Transverse colon (tissue), 4 donors: ENCODE results near the gene NOCT. TPM values are rescaled to one million over a fixed set of nuclear protein-coding genes. Genes with fewer than 3 reads are reported as not detected.
A peak's percentile ranks its signal among the peaks of the same experiment; 100 is the strongest.
"Not testable (repeated sequence)": the region's sequence is repeated elsewhere in the genome, so short reads cannot be mapped to it uniquely, and the experiment has no call there.

Source experiments
- DNase-seq: peaks from one replicate; pipeline ENCODE4 v3.0.0-alpha.2; 2019
- H3K27ac ChIP-seq, 4 donors: fragments of 200-600 bp; sonication (generic); 2 replicates each; pipeline ENCODE4 v1.5.1; 2016 to 2018; ENCODE audit warnings: inconsistent platforms in 4 of 4
- H3K27me3 ChIP-seq: fragments of 200-600 bp; sonication (generic); 2 replicates; pipeline ENCODE4 v1.5.1; 2017; ENCODE audit warnings: inconsistent platforms
- H3K36me3 ChIP-seq, 4 donors: fragments of 200-600 bp; sonication (generic); 2 replicates each; pipeline ENCODE4 v1.5.1; 2017 to 2019; ENCODE audit warnings: inconsistent platforms in 4 of 4
- H3K4me1 ChIP-seq, 4 donors: fragments of 200-600 bp; sonication (generic); 2 replicates each; pipeline ENCODE4 v1.5.1; 2017 to 2020; ENCODE audit warnings: inconsistent platforms in 4 of 4
- H3K4me3 ChIP-seq, 4 donors: fragments of 200-600 bp; sonication (generic); 1 replicate in 1 of 4; 2 replicates in 3 of 4; pipeline versions ENCODE4 v1.5.1 to v1.6.1; 2017 to 2019; ENCODE audit warnings: inconsistent platforms in 4 of 4
- H3K9me3 ChIP-seq, 2 donors: fragments of 200-600 bp; sonication (generic); 2 replicates each; pipeline ENCODE4 v1.5.1; 2017 to 2019; ENCODE audit warnings: inconsistent platforms in 2 of 2
- EP300 ChIP-seq: sonication (generic); formaldehyde crosslinking; IDR thresholded peaks from one replicate; pipeline ENCODE4 v1.6.1; 2017; ENCODE audit warnings: antibody characterized with exemption, low read depth
- POLR2A ChIP-seq: fragments of 450-650 bp; IDR thresholded peaks from one replicate; pipeline ENCODE4 v1.6.1; 2016; ENCODE audit warnings: antibody characterized with exemption, mild to moderate bottlenecking, moderate library complexity
- POLR2AphosphoS5 ChIP-seq, 3 donors: sonication (generic); formaldehyde crosslinking; IDR thresholded peaks; one replicate each; pipeline ENCODE4 v1.6.1; 2016; ENCODE audit warnings: antibody characterized with exemption in 3 of 3
- WGBS, 2 donors: methylation state at CpG; one replicate each; pipeline ENCODE4 v1.1.5; 2018; ENCODE audit warnings: low coverage in 1 of 2; 5-methylcytosine and 5-hydroxymethylcytosine counted together
- in situ Hi-C, 4 donors: fragments of 200-750 bp; cut with MboI; loops; one replicate each; pipeline versions ENCODE4 v1.15.0 to v1.15.1; 2017; ENCODE audit warnings: low sequenced_read_pairs in 3 of 4, low pct_ligation_motif_present in 1 of 4, low pct_unique_long_range_greater_than_20kb in 1 of 4
- intact Hi-C: fragments of 100-400 bp; cut with DNase I; formaldehyde crosslinking; loops from one replicate; pipeline ENCODE4 v1.15.1; 2023; ENCODE audit warnings: low total_unique reads
- total RNA-seq, 4 donors: library from RNA; depleted of rRNA; stranded (reverse); fragments of >200 nt; gene quantifications; one replicate each; pipeline ENCODE4 v1.1.0, GENCODE V29; 2016
- TF ChIP-seq, protein P1 (sequence below), 5 experiments: fragments of 200-600 bp in 3 of 5; fragments of 450-650 bp in 2 of 5; sonication (generic) in 3 of 5; IDR thresholded peaks; 1 replicate in 2 of 5; 2 replicates in 3 of 5; pipeline ENCODE4 v1.5.1; 2016 to 2017; ENCODE audit warnings: antibody characterized with exemption in 5 of 5, inconsistent platforms in 3 of 5, mild to moderate bottlenecking in 2 of 5, moderate library complexity in 1 of 5

The NOCT gene
- total RNA-seq, 4 donors from 2014 or later: 1.4 to 33.7 (median 15.0) TPM

DNA sequence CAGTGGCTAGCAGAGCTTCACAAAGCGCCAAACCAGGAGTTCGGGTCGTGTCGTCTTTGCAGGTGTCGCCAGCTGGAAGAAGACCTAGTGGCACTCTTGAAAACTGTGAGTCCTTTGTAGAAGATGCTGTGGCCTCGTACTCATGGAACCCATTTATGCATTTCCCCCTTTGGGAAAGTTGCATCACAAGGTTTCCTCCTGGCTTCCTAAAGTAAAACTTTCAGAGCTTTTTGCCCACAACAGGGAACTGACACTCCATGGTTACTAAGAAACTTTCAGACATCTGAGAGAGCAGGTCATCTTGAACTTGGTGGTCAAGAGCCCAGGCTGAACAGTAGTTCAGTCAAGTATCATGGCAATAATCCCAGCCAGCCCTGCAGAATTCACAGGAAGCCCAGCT lies 15.9 kb upstream of the NOCT start:
- no peak overlapping the region for H3K27ac ChIP-seq
- H3K27me3 ChIP-seq: no peaks in the 10 kb centered on the region
- DNase-seq: no peak
- H3K4me1 ChIP-seq: no peaks in the 10 kb centered on the region
- intact Hi-C loops (no loop called here), in situ Hi-C loops (no loop called here)
- H3K9me3 ChIP-seq: no peaks in the 10 kb centered on the region
- H3K36me3 ChIP-seq: no peaks in the 10 kb centered on the region
- TF ChIP-seq POLR2AphosphoS5 (IDR thresholded peaks at IDR 0.05) (no peak), POLR2A (no peak), EP300 (no peak)
- TF ChIP-seq, protein P1, sequence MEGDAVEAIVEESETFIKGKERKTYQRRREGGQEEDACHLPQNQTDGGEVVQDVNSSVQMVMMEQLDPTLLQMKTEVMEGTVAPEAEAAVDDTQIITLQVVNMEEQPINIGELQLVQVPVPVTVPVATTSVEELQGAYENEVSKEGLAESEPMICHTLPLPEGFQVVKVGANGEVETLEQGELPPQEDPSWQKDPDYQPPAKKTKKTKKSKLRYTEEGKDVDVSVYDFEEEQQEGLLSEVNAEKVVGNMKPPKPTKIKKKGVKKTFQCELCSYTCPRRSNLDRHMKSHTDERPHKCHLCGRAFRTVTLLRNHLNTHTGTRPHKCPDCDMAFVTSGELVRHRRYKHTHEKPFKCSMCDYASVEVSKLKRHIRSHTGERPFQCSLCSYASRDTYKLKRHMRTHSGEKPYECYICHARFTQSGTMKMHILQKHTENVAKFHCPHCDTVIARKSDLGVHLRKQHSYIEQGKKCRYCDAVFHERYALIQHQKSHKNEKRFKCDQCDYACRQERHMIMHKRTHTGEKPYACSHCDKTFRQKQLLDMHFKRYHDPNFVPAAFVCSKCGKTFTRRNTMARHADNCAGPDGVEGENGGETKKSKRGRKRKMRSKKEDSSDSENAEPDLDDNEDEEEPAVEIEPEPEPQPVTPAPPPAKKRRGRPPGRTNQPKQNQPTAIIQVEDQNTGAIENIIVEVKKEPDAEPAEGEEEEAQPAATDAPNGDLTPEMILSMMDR (IDR thresholded peaks at IDR 0.05): no peak
- 91% methylated on average over 6 of the region's 6 CpGs; no CpG with 5 or more reads in 1 of the 2 donors for WGBS, 2 donors
- no peak overlapping the region for H3K4me3 ChIP-seq

DNA sequence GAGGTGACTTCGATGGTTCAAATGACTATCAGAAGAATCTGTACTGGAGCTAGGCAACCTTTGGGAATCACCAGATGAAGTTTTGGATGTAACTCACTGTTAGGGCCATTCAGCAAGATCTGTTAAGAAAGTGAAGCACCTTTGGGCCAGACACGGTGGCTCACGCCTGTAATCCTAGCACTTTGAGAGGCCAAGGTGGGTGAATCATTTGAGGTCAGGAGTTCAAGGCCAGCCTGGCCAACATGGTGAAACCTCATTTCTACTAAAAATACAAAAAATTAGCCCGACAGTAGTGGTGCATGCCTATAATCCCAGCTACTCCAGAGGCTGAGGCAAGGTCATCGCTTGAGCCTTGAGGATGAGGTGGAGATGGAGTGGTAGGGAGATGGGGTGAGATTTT lies 15.4 kb upstream of the NOCT start:
- in situ Hi-C loops: not testable (repeated sequence)

DNA sequence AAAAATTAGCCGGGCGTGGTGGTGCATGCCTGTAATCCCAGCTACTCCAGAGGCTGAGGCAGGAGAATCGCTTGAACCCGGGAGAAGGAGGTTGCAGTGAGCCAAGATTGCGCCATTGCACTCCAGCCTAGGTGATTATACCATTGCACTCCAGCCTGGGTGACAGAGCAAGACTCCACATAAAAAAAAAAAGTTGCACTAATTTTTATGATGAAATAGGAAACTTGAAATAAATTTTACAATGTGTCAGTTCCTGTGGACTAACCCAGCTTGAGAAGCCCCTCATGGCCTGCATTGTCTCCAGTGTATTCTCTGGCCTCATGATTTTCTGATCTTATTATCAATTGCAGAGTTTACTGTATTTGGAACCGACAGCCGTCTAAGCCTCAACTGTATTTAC lies 14.2 kb upstream of the NOCT start:
- intact Hi-C loops, H3K36me3 ChIP-seq, in situ Hi-C loops, H3K9me3 ChIP-seq, H3K27me3 ChIP-seq, H3K4me3 ChIP-seq, H3K4me1 ChIP-seq, H3K27ac ChIP-seq, DNase-seq: not testable (repeated sequence)
- WGBS, 2 donors: 91 to 97% methylated on average over 3 to 7 of the region's 7 CpGs

More for the DNA sequence above, 15.4 kb upstream of the NOCT start:
- H3K9me3 ChIP-seq, DNase-seq, H3K27ac ChIP-seq, intact Hi-C loops, H3K4me1 ChIP-seq, H3K36me3 ChIP-seq, H3K4me3 ChIP-seq, H3K27me3 ChIP-seq: not testable (repeated sequence)
- WGBS, 2 donors: 87 to 95% methylated on average over 2 to 5 of the region's 5 CpGs

DNA sequence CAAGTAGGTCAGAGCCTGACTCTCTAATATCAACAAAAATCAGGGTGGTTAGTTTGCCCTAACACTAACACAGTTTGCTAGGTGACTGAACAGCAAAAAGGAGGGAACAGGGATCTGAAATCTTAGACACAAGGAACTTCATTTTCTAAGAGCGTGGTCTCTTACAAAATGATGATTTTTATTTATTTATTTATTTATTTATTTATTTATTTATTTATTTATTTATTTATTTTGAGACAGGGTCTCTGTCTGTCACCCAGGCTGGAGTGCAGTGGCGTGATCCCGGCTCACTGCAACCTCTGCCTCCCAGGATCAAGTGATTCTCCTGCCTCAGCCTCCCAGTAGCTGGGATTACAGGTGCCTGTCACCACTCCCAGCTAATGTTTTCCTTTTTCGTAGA lies 11.9 kb upstream of the NOCT start:
- intact Hi-C loops: not testable (repeated sequence)

DNA sequence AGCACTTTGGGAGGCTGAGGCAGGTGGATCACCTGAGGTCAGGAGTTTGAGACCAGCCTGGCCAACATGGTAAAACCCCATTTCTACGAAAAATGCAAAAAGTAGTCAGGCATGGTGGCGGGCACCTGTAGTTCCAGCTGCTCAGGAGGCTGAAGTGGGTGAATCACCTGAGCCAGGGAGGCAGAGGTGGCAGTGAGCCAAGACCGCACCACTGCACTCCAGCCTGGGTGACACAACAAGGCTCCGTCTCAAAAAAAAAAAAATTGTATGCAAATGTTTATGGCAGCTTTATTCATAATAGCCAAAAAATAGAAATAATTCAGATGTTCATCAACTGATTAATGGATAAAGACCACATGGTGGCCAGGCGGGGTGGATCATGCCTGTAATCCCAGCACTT lies 9.8 kb upstream of the NOCT start:
- in situ Hi-C loops (no loop called here), intact Hi-C loops (no loop called here)
- H3K36me3 ChIP-seq: no peaks in the 10 kb centered on the region
- no peak overlapping the region for H3K27ac ChIP-seq
- no peak overlapping the region for H3K4me3 ChIP-seq
- no peaks in the 10 kb centered on the region for H3K27me3 ChIP-seq
- 78 to 92% methylated on average over 5 of the region's 5 CpGs for WGBS, 2 donors
- H3K4me1 ChIP-seq: peaks cover 0 to 4% (median 2%) of the 10 kb centered on the region in 4 donors
- no peak for DNase-seq
- TF ChIP-seq EP300 (no peak), POLR2AphosphoS5 (IDR thresholded peaks at IDR 0.05) (no peak), POLR2A (no peak)
- TF ChIP-seq, protein P1 (IDR thresholded peaks at IDR 0.05): no peak
- peaks cover 0 to 7% of the 10 kb centered on the region in 2 donors for H3K9me3 ChIP-seq

More for the DNA sequence above, 11.9 kb upstream of the NOCT start:
- H3K9me3 ChIP-seq, H3K4me3 ChIP-seq, H3K27me3 ChIP-seq, H3K27ac ChIP-seq, H3K36me3 ChIP-seq, H3K4me1 ChIP-seq, DNase-seq, in situ Hi-C loops: not testable (repeated sequence)
- WGBS, 2 donors: 70 to 96% methylated on average over 2 to 4 of the region's 4 CpGs

DNA sequence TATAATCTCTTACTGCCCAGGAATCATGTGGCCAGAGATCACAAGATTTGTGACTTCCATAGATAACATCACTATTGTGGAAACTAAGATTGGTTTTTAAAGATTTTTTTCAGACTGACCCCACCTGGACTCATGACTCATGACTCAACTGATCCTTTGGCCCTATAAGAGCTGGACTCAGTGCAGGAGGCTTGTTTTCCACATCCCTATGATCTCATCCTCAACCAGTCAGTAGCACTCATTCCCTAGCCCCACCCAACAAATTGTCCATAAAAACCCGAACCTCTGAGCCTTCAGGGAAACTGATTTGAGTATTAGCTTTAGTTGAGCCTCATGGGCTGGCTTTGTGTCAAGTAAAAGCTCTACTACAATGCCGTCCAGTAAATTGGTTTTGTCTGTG lies 7.9 kb upstream of the NOCT start:
- TF ChIP-seq POLR2AphosphoS5 (IDR thresholded peaks at IDR 0.05): peak in 1 of 3 donors; percentile 26
- TF ChIP-seq, protein P1 (IDR thresholded peaks at IDR 0.05): no peak
- TF ChIP-seq EP300: no peak
- no peak for TF ChIP-seq POLR2A
- Histone ChIP-seq H3K4me1 (peaks cover 0 to 19% (median 4%) of the 10 kb centered on the region in 4 donors), H3K4me3 (no peak overlapping the region), H3K36me3 (no peaks in the 10 kb centered on the region), H3K9me3 (peaks cover 0 to 7% of the 10 kb centered on the region in 2 donors), H3K27ac (peak overlapping the region in 1 of 4 donors; percentile 34), H3K27me3 (no peaks in the 10 kb centered on the region)
- intact Hi-C loops: no loop called here
- in situ Hi-C loops: no loop called here
- no peak for DNase-seq
- WGBS, 2 donors: 83 to 93% methylated on average over 1 to 2 of the region's 2 CpGs

DNA sequence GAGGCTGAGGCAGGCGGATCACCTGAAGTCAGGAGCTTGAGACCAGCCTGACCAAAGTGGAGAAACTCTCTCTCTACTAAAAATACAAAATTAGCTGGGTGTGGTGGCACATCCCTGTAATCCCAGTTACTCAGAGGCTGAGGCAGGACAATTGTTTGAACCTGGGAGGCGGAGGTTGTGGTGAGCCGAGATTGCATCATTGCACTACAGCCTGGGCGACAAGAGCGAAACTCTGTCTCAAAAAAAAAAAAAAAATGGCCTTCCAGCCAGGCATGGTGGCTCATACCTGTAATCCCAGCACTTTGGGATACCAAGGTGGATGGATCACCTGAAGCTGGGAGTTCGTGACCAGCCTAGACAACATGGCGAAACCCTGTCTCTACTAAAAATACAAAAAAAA lies 7.3 kb upstream of the NOCT start:
- DNase-seq, H3K9me3 ChIP-seq, H3K4me3 ChIP-seq, intact Hi-C loops, in situ Hi-C loops, H3K27me3 ChIP-seq, H3K36me3 ChIP-seq: not testable (repeated sequence)
- 96 to 100% methylated on average over 1 to 7 of the region's 7 CpGs for WGBS, 2 donors
- Histone ChIP-seq H3K27ac (peak overlapping the region in 2 of 4 donors; percentile 29 to 34), H3K4me1 (peaks cover 0 to 25% (median 5%) of the 10 kb centered on the region in 4 donors)
